Stimulated activated CD4-positive, alpha-beta T cell treated with anti-CD3 and anti-CD28 coated beads, Interleukin-1b, Interleukin-23, amount 100 ng/mL, for 4 hours (primary cell): ENCODE data around the gene AMDHD2.

ENCODE experiments used
- DNase-seq, 2 donors: peaks; one replicate each; pipeline ENCODE4 v3.0.0-alpha.2; 2020; ENCODE audit warnings: low read depth in 2 of 2

Gene AMDHD2

GRCh38 chr16:2482708-2483534 lies 37.2 kb upstream of the AMDHD2 start:
- no peak for DNase-seq

DNA sequence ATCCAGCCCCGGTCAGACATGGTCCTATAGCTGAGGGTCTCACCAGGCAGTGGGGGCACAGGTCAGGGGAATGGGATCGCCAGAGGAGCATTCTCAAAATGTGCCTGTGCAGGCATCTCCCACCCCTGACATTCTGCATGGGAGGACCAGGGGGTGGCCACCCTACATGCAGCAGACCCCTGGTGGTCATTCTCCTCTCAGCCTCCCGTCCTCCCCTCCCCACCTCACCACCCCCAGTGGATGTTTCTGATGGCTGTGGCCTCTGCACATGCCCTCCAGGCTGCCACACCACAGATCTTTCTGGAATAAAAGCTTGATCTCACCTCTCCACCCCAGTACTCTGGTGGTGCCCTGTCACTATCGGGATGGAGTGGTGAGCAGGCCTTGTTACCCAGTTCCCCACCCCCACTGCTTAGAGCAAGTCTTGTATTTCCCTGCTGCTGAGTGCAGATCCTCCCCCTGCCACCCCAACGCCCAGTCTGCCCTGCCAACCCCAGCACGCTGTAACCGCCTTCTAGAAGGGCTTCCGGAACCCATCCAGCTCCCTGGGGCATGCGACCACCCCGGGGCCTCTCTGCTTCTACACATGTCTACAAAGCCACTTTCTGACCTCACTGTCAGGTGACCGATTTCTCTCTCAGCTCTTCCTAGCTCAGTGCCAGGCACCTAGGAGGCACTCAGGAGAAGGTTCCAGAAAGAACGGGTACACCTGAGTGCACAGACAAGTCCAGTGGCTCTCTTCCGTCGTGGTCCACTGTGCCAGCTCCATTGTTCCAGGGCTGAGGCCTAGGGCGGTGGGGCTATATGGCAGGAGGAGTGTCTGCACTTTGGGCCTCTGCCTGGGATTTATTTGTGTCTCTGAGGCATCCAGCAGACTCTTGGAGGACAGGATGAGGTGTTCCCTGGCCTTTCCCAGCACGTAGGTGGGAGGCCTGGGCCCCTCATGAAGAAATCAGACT lies 36.0 kb upstream of the AMDHD2 start:
- no peak for DNase-seq

DNA sequence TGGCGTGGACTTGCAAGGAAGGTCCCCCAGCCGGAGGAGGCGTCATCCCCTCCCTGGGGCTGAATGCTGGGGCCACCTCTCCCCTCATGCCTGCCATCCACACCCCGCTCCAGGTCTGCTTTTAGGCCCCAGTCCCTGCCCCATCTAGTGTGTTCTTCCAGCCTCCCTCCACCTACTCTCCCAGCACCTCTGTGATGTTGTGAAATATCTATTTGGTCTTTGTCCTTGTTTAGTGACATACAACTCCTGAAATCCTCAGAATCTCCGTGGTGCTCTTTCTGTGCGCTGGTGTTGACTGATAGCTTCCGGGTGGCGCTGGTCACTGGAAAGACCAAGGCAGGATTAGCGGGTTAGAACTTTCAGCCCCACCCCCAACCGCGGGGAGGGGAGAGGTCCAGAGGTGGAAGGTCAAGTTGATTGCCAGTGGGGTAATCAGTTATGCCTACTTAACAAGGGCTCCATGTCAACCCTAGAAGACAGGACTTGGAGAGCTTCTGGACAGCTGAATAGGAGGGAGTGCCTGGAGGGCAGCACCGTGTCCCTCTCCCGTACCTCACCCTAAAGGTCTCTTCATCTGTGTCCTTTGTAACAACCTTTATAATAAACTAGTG lies 35.2 kb upstream of the AMDHD2 start:
- DNase-seq: no peak

GRCh38 chr16:2485811-2486507 lies 34.2 kb upstream of the AMDHD2 start:
- no peak for DNase-seq

- peak; percentile 65 to 70 for DNase-seq
Observed at GRCh38 chr16:2486645-2487516, 33.3 kb upstream of the AMDHD2 start.

DNA sequence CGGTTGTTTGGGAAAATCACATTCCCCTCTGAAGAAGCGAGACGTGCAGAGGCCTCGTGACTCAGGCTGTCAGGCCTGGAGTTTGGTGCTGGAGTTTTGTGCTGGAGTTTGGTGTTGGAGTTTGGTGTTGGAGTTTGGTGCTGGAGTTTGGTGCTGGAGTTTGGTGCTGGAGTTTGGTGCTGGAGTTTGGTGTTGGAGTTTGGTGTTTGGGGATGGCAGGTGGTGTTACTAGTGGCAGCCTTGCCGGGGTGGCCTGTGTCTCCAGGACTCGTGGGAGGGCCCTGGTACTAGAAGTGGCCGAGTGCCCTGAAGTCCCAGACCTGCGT lies 32.7 kb upstream of the AMDHD2 start:
- no peak for DNase-seq

DNA sequence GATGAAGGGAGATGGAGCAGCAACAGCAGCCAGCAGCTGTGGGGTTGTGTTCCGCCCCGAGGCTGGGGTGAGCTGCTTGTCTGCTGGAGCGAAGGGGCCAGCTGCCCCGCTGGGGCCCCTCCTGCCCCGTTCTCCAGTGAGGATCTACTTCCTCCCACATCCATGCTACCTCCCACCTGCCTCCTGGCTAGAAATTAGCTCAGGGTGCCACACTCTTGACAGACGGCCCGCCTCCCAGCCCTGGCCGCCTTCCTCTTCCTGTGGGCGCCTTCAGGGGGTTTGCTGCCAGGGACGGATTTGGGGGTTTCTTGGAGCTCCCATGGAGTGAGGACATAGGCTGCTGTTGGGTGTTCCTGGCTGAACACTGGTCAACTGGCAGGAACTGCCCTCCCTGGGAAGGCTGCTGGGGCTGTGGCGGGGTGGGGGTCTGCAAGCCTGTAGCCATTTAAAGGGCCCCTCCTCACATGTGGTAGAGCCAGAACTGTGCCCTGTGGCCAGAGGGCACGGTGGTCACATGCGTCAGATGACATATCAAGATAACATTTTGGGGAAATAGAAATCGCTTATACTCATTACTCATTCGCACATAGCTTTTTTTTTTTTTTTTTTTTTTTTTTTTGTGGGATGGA lies 32.2 kb upstream of the AMDHD2 start:
- DNase-seq: no peak

DNA sequence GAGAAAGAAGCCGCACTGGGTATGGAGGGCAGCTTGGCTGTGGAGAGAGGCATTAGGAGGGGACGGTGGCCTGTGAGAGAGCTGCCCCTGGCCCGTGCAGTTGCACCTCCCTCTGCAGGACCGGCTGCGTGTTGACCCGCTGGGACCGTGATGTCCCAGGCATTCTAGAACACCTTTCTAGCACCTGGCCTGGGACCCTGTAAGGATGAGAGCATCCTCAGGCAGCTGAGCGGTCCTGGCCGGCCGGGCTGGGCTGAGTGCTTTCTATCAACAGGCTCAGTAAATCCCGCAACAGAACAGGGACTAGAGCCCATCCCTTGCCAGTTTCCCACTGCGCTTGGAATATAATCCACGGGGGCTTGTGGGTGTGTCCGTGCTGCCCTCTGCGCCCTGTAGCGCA lies 30.6 kb upstream of the AMDHD2 start:
- DNase-seq: no peak

DNA sequence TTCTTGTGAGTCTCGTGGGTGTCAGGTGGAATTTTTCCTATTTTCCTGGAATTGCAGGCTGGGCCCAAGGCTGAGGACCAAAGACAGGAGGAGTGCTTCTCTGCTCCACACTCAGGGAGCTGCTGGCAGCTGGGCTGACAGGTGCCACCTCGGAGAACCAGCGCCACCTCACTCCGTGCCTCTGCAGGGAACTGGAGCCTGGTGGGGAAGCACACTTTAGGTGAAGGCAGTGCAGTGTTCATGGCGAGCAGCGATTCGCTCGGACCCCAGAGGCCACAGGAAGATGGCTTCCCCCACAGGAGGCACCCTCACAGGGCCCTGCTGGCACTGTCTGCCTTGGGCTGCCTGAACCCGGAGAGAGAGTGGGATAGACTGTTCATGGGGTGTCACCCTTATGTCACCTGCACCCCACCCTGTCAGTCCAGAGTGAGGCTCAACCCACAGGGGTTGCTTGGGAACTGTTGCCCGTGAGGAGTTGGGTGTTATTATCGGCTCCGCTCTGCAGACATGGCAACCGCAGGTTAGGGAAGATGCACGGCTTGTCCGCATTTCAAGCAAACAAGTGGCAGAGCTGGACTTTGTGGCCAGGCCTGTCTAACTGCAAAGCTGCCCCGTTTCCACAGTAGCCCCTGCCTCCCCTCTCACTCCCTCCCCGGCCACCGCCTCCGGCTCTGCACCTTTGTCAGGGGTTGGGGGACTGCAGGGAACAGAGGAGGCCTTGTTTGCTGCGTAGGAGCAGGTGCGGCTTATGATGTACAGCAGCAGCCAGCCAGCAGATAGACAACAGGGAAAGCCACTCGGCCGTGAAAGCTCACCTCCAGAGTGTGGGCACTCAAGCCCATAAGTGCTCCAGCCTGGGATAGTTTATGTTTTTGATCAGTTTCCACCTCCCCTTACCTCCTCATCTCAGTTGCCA lies 29.7 kb upstream of the AMDHD2 start:
- DNase-seq: no peak

- DNase-seq: no peak
Observed at GRCh38 chr16:2492292-2492691, 27.9 kb upstream of the AMDHD2 start.

GRCh38 chr16:2493605-2494004 lies 26.6 kb upstream of the AMDHD2 start:
- DNase-seq: no peak

- DNase-seq: no peak
Observed at GRCh38 chr16:2494616-2495015, 25.6 kb upstream of the AMDHD2 start.

- DNase-seq: no peak
Observed at GRCh38 chr16:2495041-2495440, 25.1 kb upstream of the AMDHD2 start.

DNA sequence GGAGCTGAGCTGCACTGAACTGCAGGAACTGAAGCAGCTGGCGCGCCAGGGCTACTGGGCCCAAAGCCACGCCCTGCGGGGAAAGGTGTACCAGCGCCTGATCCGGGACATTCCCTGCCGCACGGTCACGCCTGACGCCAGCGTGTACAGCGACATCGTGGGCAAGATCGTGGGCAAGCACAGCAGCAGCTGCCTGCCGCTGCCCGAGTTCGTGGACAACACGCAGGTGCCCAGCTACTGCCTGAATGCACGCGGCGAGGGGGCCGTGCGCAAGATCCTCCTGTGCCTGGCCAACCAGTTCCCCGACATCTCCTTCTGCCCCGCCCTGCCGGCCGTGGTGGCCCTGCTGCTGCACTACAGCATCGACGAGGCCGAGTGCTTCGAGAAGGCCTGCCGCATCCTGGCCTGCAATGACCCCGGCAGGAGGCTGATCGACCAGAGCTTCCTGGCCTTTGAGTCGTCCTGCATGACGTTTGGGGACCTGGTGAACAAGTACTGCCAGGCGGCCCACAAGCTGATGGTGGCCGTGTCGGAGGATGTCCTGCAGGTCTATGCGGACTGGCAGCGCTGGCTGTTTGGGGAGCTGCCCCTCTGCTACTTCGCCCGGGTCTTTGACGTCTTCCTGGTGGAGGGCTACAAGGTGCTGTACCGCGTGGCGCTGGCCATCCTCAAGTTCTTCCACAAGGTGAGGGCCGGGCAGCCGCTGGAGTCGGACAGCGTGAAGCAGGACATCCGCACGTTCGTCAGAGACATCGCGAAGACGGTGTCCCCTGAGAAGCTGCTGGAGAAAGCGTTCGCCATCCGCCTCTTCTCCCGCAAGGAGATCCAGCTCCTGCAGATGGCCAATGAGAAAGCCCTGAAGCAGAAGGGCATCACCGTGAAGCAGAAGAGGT lies 23.7 kb upstream of the AMDHD2 start:
- no peak for DNase-seq

DNA sequence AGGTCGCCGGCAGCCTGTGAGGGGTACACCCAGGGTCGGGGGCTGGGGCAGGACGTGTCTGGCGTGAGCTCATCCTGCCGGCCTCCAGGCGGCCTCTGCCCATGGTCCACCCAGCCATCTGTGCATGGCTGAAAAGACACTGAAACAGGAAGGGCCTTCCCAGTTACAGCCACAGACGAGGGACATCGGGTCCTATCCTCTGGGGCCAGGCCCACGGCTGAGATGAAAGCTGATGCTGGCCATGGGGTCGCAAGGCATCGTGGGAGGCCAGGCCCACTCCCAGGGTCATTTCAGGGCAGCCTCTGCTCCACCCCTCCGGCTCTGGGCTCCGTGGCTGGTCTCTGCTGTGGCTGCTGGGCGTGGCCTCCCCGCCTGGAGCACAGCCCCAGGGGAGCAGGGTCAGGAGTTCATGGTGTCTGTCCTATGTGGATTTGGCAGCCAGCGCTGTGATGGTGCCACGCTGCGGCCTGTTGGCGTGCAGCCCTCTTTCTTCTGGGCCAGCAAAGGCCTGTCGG lies 23.0 kb upstream of the AMDHD2 start:
- no peak for DNase-seq

GRCh38 chr16:2497695-2498484 lies 22.3 kb upstream of the AMDHD2 start:
- DNase-seq: no peak

DNA sequence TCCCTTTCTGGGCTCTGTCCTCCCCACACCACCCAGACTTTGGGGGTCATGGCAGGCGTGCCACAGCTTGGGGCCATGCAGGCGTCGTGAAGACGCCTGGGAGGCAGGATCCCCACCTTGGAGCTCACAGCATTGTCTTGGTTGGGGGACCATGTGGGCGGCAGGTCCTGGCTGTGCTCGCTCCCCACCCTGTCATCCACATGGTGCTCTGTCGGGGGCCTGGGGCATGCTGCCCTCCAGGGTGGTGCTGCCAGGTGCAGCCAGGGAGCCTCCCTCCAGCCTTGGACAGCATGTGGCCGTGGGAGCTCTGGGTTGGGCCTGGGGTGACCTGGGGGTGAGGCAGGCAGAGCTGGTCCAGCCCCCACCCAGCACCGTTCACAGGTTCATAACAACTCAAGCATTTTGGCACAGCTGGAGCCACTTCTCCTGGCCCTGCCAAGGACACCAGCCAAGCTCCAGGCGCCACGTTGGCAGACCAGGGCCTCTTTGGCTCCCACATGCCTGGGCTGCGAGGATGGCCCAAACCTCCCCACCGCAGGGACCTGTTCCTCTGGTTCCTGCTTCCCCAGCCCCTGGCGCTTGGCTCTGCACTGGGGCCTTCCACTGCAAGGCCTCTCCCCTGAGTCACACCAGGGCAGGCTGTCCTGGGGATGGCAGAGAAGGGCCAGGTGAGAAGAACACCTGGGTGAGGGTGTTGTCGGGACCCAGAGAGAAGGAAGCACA lies 21.5 kb upstream of the AMDHD2 start:
- DNase-seq: no peak
